NB4 (cell line): ENCODE measurements around the gene SOX30.

ENCODE experiments used
- MAX ChIP-seq: IDR thresholded peaks from 2 replicates; pipeline ENCODE4 v1.6.1; 2011; ENCODE audit warnings: low read depth, low read length
- MYC ChIP-seq: IDR thresholded peaks from 2 replicates; pipeline ENCODE4 v1.6.1; 2011; ENCODE audit warnings: low read depth, low read length
- POLR2A ChIP-seq: IDR thresholded peaks from 2 replicates; pipeline ENCODE4 v1.6.1; 2011; ENCODE audit warnings: mild to moderate bottlenecking; ENCODE audit not compliant: insufficient read length; ENCODE audit errors: extremely low read depth
- TF ChIP-seq, protein P1 (sequence below): IDR thresholded peaks from one replicate; pipeline ENCODE4 v1.5.1; 2012; ENCODE audit warnings: low read depth, low read length

- TF ChIP-seq, protein P1, sequence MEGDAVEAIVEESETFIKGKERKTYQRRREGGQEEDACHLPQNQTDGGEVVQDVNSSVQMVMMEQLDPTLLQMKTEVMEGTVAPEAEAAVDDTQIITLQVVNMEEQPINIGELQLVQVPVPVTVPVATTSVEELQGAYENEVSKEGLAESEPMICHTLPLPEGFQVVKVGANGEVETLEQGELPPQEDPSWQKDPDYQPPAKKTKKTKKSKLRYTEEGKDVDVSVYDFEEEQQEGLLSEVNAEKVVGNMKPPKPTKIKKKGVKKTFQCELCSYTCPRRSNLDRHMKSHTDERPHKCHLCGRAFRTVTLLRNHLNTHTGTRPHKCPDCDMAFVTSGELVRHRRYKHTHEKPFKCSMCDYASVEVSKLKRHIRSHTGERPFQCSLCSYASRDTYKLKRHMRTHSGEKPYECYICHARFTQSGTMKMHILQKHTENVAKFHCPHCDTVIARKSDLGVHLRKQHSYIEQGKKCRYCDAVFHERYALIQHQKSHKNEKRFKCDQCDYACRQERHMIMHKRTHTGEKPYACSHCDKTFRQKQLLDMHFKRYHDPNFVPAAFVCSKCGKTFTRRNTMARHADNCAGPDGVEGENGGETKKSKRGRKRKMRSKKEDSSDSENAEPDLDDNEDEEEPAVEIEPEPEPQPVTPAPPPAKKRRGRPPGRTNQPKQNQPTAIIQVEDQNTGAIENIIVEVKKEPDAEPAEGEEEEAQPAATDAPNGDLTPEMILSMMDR: no peak
- TF ChIP-seq POLR2A (no peak), MAX (no peak), MYC (no peak)
Observed at GRCh38 chr5:157582731-157583620, 69.3 kb downstream of the SOX30 start.
